GM18519 (cell line): ENCODE results near the gene PPIL1.
"Not testable (repeated sequence)": the region's sequence is repeated elsewhere in the genome, so short reads cannot be mapped to it uniquely, and the experiment has no call there.

Experiments
- ATAC-seq: cut with Tn5 transposase; IDR thresholded peaks from one replicate; pipeline ENCODE4 v1.9.1; 2021; ENCODE audit warnings: mild to moderate bottlenecking, moderate library complexity; ENCODE audit not compliant: unreplicated experiment, low FRiP score

PPIL1 gene

DNA sequence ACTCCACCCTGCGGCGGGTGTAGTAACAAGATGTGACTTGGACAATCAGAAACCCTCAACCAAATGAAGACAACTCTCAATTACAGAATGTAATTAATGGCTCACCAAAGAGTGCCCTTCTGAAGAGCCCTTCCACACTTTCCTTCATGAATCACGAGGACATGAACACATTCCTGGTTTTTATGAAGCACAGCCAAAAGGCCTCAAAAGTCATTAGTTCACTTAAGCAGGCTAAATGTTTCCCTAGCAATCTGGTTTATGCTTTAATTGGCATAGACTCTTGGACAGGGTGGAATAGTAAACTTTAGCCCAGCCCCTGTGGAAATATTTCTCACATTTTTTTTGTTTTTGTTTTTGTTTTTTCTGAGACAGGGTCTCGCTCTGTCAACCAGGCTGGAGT, 55.8 kb downstream of the PPIL1 start:
- no peak for ATAC-seq

DNA sequence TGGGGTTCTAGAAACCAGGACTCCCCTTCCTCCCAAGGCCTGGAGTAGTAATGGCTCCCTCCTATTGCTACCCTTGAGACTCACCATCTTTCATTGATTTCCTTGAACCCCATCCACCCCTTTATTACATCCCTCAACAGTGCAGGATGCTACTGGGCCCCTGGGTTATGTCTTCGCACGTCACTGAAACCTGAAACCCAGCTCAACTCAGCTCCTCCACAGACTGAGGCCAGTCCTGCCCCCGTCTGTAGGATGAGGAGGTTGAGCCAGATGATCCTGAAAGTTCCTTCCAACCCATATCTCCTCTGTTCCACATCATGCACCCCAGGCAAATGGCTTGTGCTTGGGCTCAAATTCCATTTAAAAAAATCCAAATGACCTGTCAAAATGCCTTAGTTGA, 56.8 kb downstream of the PPIL1 start:
- no peak for ATAC-seq

DNA sequence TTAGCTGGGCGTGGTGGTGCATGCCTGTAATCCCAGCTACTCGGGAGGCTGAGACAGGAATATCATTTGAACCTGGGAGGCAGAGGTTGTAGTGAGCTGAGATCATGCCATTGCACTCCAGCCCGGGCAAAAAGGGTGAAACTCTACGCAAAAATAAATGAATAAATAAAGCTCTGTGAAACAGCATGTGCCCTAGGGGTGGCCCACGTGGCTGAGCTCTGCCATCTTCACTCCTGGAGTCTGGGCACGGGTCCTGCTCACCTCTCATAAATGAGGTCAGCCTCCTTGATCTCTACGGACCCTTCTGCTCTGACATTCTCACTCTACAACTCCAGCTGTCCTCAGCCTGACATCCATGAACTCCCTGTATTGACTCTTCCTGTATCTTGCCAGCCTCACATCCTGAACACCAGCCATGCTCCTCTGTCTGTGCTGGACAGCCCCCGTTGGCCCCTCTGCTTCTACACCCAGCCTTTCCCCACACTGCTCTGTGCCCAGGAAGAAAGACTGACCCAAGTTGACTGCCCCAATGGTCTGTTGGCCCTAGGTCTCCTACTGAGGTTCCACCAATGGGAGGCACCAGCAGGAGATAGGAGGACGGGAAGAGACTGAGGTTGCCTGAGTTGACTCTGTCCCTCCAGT, 57.3 kb downstream of the PPIL1 start:
- no peak for ATAC-seq

DNA sequence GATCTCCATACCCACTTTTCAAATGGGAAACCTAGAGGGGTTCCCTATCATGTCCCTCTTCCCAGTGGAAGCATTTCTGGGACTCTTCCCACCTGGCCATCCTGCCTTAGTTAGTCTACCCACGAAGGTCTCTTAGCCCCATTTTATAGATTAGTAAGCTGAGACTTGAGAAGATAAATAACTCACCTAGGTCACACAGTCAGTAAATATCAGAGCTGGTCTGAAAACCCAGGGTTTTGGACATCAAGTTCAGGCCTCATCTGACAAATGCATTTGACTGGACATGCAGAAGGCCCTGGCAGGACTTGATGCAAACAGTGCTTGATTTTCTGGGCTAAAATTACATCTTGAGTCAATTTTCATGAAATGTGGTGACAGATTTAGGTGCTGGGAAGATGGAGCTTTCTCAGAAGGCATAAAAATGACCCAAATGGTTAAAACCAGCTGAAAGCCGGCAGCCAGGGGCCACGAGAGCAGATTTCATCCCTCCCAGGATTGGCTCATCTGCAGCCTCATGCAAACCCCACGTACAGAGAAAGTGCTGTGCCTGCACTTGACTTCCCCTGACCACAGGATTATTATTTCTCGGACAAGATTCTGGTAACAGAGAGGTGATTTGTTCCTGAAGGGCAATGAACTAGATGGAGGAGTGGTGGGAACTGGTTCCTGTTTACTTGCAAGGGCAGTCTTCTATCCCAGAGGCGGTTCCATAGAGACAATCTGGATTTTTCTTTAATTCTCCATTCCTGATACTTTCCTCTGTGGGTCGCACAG, 58.5 kb downstream of the PPIL1 start:
- ATAC-seq = no peak

DNA sequence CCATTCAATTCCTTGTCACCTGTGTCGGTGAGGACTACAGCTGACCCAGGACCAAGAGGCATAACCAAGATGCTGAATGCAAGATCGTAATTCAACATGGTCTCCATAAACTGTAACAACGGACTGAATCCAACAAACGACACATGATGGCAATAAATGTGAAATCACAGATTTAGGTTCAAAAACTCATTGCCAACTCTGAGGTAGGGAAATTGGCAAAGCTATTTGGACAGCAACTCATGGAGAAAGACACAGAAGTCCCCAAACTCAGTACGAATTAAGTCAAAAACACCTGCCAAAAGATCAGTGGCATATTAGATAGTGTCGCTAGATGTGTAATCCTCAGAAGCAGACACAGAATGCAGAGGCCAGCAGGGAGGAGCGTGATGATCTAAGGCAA, 60.4 kb downstream of the PPIL1 start:
- no peak for ATAC-seq

DNA sequence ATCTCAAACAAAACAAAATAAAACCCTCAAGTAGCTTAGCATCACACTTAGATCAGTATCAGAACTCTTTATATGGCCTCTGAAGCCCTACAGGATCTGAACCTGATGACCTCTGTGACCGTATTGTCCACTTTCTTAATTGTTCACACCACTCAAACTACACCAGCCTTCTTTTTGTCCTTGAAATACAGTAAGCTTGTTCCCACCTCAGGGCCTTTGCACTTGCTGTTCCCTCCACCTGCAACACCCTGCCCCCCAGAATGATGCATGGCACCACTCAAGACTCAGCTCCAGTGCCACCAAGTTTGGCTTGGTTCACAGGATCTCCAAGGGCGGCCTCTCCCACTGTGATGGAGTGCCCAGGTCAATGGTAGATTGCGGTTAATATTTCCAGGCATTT, 61.1 kb downstream of the PPIL1 start:
- no peak for ATAC-seq

DNA sequence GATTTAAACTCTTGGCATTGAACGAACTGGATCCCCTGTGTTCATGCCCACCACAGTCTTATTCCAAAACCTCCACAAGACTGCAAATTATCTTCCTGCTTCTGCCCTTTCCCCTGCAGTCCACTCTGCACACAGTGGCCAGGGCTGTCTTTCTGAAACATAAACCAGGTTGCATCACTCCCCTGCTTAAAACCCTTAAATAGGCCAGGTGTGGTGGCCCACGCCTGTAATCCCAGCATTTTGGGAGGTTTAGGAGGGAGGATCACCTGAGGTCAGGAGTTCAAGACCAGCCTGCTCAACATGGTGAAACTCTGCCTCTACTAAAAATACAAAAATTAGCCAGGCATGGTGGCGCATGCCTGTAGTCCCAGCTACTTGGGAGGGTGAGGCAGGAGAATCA, 61.6 kb downstream of the PPIL1 start:
- ATAC-seq = not testable (repeated sequence)

DNA sequence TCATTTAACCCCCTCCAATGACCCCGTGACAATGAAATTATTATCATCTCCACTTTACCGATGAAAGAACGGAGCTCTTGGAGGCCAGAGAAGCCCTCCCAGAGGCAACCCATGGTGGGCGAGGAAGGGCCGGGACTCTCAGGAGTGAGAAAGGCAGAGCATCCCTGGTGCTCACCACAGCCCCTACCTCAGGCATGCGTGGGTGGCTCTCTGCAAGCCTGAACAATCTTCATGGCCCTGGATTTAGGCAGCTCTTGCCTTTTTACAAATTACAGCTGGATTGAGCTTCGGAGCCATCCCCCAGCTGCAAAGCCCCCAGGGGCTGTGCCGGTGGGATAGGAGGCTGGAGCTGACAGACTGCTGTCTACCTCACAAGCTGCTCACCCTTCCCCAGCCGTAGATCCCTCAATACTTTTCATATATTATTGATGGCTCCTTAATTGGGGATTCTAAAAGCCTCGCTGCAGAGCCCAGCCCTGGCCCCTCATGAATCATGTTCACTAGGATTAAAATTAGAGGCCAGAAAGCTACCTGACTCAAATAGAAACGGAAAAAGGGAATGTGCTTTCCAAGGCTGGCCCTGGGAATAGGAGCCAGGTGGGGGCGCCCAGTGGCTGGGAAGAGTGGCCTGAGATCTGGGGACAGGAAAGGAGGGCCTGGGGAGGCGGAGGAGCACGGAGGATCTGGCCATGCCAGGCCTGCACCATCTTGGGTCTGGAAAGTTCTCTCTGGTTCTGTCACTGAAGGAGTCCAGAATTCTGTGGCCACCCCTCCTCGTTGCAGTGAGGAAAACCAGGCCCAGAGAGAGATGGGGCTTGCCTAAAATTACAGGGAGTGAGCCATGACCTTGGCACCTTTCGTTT, 64.4 kb downstream of the PPIL1 start:
- ATAC-seq = no peak

DNA sequence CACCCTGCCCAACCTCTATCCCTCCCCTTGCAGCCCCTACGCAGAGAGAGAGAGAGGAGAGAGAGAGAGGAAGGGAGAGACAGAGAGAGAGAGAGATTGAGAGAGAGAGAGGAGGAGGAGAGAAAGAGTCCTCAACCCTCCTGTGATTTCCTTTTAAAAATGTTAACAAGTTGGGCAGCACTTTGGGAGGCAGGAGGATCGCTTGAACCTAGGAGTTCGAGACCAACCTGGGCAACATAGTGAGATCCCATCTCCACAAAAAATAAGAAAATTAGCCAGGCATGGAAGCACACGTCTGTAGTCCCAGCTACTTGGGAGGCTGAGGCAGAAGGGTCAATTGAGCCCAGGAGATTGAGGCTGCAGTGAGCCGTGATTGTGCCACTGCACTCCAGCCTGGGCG, 65.4 kb downstream of the PPIL1 start:
- ATAC-seq = no peak

DNA sequence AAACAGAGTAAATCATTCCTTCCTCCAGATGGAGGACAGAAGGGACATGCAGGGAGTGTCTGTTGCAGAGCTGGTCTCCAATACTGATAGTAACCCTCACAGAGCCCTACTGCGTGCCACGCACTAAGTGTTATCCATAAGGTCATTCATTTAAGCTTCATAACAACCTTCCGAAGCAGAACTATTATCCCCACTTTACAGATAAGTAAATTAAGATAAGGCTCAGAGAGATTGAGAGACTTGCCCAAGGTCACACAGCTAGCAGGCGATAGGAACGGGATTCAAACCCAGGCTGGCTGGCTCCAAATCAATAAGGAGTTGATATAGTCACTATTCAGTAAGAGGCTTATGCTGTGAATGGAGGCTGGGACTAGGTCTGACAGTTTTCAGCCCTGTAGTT, 66.0 kb downstream of the PPIL1 start:
- no peak for ATAC-seq

DNA sequence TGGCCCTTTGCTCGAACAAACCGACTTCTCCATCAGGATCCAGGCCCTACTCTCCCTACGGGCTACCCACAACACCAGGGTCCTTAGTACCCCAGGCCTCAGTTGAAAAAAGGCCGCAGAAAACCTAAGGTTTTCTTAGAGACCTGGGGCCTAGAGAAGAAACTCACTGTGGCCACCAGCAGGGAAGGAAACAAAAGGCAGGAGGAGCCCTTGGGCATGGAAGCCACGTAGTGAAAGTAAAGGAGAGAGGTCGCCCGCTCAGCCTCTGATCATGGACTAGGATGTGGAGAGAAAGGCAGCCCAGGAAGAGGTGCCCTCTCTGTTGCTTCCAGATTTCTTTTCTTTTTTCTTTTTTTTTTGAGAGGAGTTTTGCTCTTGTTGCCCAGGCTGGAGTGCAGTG, 66.9 kb downstream of the PPIL1 start:
- ATAC-seq = no peak

DNA sequence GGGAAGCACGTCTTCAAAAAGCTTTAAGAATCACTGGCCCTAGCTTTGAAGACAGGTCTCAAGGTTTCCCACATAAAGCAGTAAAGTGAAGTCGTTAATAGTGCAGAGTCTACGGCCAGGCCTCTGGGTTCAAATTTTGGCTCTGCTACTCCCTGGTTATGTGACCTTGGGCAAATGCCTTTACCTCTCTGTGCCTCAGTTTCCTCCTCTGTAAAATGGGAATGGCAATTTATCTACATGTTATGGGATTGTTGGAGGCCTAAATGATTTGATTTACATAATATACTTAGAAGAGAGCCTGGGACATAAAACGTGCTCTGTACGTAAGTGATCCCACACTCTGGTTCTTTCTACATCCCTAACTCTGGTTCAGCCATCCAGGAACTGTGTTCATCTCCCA, 67.5 kb downstream of the PPIL1 start:
- no peak for ATAC-seq

DNA sequence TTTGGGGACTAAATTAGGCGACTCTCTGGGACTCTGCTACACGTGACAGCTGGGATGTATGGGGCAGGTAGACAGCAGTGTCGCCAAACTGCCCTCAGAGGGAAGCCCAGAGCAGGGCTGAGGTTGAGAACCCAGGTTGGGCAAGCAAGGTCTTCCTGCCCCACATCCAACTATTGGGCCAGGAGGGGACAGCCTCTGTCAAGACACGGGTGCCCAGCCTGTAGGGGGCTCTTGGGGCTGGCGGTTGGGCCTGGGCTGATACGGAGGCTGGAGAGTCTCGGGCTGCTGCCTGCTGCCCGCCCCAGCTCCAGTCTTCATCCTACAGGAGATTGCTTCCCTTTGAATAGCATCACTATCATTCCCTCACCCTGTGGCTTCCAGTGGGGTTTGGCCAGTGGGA, 68.7 kb downstream of the PPIL1 start:
- ATAC-seq = no peak

DNA sequence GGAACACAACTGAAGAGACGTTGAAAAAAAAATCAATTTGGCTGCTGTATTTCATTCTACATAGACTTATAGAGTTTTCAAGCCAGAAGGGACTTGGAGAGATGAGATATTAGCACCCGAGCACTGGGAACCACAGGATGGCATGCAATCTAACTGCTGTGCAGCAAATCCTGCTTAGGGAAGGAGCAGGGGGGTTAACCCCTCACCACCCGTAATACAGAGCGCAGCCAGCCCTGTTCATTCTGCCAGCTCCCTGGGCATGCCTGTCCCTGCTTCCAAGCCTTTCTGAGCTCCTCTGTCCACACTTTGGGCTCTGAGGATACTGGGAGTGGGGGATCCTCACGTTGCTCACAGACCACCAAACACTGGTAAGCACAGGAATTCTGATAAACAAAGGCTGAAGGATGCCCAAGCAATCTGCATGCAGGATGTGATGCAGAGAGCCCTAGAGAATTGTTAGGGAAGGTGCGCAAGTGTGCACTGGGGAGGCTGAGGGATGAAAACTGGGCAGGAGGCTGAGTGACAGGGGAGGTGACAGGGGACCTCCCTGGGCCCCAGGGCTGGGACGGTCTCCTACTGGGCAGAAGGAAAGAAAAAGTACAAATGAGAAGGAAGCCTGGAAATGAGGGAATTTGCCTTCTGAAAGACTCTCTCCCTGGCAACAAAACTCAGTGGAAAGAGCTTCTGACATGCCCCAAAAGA, 69.4 kb downstream of the PPIL1 start:
- no peak for ATAC-seq
